B cell (primary cell): ENCODE measurements around the gene KCNT1.

Source experiments
- CTCF ChIP-seq: fragments of 200-600 bp; IDR thresholded peaks from one replicate; pipeline ENCODE4 v1.8.0; 2022; ENCODE audit warnings: antibody characterized with exemption, mild to moderate bottlenecking
- EZH2 ChIP-seq: IDR thresholded peaks from 2 replicates; pipeline ENCODE4 v1.6.1; 2012; ENCODE audit warnings: borderline replicate concordance, low read depth, mild to moderate bottlenecking, moderate library complexity, low read length; ENCODE audit not compliant: insufficient read depth, poor library complexity, severe bottlenecking

DNA sequence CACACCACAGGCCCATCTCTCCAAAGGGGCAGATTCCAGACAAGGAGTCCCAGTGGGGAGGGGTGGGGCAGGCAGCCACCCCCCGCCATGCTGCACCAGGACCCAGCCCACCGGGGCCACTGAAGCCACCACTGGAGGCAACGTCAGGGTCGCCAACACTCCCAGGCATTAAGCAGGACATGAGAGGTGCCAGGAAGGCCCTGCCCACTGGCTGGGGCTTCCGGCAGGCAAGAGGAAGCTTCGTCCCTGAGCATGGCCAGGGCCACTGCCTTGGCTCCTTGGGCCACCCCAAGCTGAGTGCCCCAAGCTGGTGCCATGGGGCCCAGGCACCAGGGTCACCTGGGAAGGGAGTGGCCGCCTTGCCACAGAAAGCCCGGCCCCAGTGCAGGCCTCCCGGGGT is 17.5 kb downstream of the KCNT1 start:
- TF ChIP-seq CTCF (no peak), EZH2 (no peak)
